Middle frontal gyrus (tissue), 1 donor: ENCODE measurements around the gene LYPD3.
A peak's percentile ranks its signal among the peaks of the same experiment; 100 is the strongest.
"Not testable (repeated sequence)": the region's sequence is repeated elsewhere in the genome, so short reads cannot be mapped to it uniquely, and the experiment has no call there.

Experiments used
- DNase-seq: peaks from one replicate; pipeline ENCODE4 v3.0.0-alpha.2; 2015; ENCODE audit warnings: low spot score; ENCODE audit errors: extremely low spot score

Gene LYPD3

DNA sequence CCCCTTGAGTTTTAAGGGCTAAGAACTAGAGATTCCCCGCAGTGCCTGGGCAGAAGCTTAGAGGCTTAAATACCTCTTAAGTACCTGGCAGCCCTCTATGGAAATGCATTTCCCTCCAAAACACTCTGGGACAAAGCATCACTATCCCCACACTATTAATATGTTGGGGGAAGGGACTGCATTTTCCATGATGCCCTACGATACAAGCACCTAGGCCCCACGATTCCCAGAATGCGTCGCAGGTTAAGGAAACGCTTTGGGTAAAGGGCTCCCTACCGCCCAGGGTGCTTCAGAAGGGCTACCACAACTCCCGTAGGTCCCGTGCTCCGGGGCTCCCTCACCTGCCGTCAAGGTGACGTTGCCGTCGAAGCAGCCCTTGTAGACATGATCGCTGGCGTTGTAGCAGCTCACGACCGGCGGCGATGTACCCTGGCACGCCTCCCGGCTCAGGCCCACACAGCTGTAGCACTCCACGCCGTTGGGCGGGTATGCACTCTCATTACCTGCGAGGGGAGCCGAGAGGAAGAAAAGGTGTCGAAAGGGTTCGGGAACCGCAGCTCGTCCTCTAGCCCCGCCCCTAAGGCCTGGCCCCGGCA lies 2.5 kb downstream of the LYPD3 start:
- DNase-seq = no peak

DNA sequence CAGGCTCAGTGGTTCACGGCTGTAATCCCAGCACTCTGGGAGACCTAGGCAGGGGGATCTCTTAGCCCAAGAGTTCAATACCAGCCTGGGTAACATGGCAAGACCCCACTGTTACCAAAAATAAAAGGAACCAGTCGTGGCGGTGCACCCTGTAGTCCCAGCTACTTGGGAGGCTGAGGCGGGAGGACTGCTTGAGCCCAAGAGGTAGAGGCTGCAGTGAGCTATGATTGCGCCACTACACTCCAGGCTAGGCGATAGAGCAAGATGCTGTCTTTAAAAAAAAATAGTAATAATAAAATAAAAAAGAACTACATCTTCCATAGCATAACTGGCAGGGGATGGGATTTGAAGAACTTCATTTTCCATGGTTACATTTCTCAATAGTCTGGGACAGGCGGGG lies 3.0 kb downstream of the LYPD3 start:
- no peak for DNase-seq

DNA sequence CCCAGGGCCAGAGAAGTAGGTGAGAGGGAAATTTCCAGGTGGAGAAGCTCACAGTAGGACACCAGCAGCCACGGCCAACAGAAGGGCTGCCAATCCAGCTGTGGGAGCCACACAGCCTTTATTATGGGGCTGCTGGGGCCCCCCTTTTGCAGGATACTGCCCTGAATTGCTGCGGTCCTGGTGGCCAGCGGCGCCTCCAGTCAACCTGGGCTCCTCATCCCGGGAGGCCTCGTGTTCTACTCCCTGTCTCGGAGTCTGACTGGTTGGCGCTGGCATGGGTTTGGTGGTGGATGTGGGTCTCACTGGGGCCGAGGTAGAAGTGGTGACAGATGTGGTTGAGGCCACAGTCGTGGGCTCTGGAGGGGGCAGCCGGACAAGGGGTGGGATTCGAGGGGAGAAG lies 4.1 kb downstream of the LYPD3 start:
- no peak for DNase-seq

DNA sequence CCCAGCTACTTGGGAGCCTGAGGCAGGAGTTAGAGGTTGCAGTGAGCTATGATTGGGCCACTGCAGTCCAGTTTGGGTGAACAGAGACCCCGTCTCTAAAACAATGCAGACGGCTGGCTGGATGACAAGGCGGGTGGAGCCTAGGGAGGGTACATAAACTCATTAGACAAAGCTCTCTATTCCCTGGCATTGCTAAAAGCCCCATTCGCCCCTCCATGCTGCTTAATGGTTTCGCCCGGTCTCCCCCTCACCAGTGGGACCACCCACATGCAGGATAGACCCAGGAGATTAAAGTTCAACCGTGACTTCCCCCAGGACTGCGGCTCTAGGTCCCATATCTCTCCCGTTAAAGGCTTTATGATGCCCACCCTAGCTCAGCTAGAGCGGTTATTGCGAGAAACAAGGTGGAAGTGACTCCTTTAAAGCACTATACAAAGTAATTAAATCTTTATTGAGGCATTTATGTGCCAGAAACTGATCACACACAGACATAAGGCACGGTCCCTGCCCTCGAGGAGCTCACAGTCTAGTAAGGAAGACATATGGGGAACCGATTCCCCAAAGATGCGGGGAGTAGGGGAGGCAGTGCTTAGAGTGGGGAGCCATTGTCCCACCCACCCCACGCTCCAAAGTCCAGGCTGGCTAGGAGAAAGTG lies 4.9 kb downstream of the LYPD3 start:
- DNase-seq = no peak

DNA sequence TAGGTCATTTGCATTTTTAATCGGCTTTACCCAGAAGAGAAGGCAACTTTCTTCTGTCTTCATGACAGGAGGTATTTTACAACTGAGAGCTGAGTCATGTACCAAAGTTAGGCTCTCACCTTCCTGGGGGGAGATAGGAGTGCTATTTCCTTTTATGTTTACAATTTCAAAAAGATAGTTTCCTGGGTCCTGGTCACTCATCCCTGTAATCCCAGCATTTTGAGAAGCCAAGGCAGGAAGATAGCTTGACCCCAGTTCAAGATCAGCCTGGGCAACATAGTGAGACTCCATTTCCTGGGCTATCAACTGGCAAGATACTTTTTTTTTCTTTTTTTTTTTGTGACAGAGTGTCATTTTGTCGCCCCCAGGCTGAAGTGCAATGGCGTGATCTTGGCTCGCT lies 7.6 kb downstream of the LYPD3 start:
- DNase-seq = no peak

DNA sequence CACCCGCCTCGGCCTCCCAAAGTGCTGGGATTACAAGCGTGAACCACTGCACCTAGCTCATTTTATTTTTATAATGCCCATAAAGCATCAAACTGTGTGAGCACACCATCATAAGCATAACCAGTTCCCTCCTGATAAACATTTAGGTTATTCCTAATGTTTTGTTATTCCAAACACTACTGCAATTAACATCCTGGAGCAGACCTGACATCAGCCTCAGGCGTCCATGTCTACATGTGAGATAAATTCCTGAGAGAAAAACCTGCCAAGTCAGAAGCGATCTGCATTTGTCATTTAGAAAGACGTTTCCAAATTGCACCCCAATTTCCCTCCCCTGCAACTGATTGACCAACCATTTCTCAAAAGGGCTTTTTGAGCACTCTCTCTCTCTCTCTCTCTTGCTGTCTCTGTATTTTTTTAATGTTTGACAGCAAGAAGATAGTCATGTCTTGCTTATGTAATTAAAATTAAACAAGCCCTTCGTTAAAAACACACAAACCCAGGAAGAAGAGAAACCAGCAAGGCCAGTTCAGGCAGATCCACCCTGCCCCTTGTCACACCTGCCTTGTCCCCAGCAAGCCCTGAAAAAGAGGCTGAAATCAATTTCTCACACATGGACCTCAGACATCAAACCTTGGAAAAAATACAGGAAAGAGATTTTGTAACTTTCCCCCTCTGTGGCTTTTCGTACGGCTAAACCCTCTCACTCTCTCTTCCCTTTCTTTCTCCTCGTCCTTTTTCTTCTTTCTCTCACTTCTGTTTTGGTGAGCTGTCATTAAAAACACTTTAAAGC lies 9.9 kb downstream of the LYPD3 start:
- no peak for DNase-seq

DNA sequence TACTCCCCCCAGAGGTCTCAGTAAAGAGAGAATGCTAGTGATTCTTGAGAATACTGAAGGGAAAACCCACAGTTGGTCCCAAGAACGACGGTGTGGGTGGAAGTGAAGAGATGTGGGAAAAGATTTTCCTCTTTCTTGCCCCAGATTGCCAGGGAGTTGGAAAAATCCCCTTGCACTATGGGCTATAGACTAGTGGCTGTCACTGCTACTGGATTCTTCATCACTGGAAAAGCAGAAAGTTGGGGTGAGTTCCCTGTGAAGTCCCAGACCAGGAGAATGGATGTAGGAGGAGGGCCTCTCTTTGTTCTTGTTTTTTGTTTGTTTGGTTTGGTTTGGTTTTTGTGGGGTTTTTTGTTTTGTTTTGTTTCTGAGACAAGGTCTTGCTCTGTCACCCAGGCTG lies 11.4 kb downstream of the LYPD3 start:
- DNase-seq = no peak

DNA sequence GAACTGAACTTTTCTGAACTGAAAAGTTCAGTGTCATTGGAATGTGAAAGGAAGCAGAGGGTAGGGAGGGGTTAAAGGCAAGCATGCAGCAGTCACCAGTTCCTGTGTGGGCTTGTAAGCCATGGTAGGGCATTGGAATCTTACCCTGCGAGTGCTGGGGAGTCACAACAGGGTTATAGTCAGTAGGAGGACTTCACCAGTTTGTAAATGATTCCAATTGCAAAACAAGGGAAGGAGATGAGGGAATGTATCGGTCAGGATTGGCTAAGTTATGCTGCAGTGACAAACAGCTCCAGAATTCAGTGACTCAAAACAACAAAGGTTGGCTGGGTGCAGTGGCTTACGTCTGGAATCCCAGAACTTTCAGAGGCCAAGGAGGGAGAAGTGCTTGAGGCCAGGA lies 12.8 kb downstream of the LYPD3 start:
- no peak for DNase-seq

DNA sequence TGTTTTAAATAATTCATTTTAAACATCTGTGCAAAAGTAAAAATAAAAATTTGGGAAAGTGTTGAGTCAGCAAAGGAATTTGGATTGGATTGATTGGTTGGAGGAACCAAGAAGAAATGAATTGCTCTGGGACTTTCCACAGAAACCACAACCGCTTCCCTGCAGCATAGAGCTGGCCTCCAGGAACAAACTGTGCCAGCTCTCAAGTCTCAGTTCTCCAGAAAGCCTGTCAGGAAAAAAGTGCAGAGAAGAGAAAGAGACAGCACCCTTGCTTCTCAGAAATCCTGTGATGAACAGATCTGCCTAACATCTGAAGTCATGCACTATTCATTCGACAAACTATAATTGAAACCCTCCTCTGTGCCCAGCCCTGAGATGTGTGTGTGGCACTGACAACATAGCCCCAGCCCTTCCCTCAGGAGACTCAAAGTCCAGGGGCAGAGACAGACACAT lies 14.8 kb downstream of the LYPD3 start:
- no peak for DNase-seq

DNA sequence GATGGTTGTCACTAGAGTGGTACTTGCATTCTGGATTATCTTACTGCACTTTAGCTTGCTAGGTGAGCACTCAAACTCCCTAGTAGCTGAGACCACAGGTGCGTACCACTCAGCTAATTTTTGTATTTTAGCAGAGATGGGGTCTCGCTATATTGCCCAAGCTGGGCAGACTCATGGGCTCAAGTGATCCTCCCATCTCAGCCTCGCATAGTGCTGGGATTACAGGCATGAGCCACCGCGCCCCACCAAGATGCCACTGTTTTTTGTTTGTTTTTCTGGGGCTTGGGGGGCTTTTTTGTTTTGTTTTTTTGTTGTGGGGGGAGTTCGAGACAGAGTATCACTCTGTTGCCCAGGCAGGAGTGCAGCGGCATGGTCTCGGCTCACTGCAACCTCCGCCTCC lies 17.8 kb downstream of the LYPD3 start:
- DNase-seq = no peak

DNA sequence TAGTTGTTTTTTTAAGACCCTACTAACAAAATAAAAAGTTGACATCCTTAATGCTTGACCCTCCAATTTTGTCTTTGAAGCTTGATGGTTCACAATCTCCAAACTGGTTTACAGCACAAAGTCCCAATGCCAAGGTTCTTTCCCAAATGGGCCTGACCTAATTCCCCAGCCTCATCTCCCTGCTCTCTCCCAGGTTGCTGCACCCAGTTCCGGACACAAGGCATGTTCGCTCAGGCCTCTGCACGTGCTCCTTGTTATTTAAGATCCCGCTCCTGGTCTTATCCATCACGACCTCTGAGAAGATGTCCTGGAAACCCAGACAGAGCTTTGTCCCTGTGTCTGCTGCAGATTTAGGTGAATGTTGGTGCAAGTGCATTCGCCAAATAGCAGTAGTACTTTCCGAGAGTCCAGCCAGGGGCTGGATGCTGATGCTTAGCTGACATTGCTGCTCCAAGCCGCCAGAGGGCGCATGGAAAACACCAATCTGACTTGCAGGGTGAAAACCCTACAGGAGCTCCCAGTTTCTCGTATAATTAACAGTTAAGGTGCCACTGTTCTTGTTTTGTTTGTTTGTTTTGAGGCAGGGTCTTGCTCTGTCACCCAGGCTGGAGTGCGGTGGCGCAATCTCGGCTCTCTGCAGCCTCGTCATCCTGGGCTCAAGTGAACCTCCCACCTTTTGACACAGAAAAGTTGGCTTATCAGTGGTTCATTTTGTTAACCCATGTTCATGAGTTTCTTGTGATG lies 18.5 kb downstream of the LYPD3 start:
- DNase-seq = peak; percentile 55

DNA sequence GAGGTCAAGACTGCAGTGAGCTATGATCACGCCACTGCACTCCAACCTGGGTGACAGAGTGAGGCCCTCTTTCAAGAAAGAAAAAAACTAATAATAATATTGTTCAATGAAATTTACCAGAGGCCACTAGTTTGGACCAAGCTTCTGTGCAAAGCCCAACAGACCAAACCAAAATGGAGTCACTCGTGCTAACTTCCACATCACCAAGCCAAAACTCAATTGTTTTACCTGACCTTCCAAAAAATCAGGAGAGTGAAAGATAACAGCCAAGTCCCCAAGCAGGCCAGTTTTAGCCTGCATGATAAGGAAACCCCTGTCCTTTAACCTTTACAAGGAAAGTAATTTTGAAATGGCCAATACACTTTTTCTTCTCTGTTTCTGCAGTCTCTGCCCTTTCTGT lies 20.0 kb downstream of the LYPD3 start:
- DNase-seq = no peak

DNA sequence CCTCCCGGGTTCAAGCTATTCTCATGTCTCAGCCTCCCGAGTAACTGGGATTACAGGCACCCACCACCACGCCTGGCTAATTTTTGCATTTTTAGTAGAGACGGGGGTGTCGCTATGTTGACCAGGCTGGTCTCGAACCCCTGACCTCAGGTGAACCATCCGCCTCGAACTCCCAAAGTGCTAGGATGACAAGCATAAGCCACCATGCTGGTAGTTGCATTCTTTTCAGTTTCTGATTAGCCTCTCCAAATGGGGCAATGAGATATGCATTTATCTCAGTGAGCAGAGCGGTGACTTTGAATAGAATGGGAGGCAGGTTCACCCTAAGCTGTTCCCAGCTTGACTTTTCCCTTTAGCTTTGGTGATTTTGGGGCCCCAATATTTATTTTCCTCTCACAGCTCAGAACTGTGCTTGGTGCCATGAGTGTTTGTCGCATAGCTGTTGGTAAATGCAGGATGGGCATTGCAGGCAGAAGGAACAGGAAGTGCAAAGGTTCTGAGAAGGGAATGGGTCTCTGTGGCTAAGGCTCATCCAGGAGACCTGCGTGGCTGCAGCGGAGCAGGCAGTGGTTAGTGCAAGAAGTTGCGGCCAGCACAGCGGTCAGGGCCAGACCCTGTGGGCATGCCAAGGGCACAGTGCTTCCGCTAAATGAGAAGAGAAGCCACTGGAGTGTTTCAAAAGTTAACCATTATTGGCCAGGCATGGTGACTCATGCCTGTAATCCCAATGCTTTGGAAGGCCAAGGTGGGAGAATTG lies 20.7 kb downstream of the LYPD3 start:
- DNase-seq = no peak

DNA sequence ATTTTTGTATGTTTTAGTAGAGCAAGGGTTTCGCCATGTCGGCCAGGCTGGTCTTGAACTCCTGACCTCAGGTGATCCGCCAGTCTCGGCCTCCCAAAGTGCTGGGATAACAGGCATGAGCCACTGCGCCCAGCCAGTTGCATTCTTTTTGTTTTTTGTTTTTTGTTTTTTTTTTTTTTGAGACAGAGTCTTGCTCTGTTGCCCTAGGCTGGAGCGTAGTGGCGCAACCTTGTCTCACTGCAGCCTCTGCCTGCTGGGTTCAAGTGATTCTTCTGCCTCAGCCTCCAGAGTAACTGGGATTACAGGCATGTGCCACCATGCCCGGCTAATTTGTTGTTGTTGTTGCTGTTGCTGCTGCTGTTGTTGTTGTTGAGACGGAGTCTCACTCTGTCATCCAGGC lies 21.3 kb downstream of the LYPD3 start:
- not testable (repeated sequence) for DNase-seq

DNA sequence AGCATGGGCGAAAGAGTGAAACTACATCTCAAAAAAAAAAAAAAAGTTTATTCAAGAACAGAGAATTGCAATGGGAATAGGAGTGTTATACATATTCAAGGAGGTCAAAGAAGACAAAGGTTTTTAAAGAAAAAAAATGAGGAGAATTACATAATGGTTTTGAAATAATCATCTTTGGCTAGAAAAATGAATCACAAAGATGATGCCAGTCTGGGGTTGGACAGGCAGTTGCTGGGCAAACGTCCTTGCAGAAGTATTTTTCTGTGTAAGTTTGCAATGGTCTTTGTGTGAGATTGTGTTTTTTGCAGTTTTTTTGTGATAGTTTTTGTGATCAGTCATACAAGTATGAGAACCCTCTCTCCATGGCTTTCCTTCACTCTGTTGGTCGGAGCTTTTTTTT lies 23.7 kb downstream of the LYPD3 start:
- no peak for DNase-seq

DNA sequence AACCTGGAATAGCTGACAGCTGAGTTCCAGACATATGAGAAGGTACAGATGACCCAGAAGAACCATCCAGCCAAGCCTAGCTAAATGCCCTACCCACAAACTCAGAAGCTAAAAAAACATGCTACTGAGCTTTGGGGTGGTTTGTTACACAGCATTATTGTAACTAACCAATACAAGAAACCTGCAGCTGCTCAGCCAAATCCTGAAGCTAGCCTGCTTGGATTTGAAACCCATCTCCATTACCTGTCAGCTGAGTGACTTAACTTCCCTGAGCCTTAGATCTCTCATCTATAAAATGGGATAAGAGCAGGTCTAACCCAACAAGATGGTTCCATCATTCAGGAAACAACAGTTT lies 25.7 kb downstream of the LYPD3 start:
- no peak for DNase-seq

DNA sequence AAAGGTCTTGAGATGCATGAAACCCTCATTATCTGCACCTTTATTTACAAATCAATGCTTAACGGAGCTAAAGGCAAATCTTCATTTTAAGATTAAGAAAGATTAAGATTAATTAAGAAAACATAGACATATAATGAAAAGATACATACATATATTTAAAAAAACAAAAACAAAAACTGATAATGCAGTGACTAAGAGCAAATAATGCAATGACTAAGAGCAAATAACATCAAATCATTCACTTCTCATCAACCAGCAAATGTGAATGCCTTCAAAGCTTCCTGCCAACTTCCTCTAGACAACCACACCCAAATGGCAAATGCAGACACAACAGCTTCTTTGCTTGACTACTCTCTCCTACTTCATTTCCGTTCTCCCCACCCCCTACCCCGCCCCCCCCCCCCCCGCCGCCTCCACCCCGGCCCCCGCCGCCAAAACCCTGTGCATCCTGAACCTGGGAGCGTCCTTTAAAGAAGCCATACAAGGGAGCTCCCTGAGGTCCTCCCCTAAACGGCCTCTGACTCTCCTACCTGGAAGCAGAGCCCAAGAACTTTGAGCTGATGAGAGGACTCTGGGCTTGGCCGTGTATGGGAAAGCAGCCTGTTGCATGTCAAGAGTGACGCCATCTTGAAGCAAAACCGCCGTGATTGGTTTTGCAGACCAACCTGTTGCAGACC lies 26.2 kb downstream of the LYPD3 start:
- no peak for DNase-seq

DNA sequence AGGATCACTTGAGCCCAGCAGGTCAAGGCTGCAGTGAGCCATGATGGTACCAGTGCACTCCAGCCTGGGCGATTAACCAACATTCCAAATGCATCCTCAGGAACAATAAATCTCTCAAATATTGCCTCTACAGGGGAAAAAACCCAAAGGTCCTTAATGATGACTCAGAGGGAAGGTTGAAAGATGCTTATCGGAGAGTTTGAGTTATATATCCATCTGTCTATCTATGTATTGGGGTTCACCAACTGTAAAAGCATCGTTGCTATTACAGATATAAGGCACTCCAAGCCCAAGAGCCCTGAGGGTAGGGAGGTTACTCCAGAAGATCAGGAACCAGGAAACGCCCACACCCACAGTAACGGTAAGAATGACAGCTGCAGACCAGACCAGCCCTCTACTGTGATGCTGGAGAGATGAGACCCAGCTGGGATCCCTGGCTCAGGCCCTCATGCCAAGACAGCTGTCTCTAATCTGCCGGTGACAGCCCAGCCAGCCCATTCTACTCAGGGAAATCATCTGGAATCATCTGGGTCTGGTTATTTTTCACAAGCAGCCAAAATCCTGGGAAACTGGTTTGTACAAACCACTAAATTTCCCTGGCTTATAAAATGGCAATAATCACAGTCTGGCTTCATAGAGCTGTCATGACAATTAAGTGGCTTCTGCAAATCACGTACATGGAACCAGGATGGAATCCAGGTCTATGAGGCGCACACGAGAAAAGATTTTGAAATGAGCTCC lies 26.9 kb downstream of the LYPD3 start:
- DNase-seq = no peak

DNA sequence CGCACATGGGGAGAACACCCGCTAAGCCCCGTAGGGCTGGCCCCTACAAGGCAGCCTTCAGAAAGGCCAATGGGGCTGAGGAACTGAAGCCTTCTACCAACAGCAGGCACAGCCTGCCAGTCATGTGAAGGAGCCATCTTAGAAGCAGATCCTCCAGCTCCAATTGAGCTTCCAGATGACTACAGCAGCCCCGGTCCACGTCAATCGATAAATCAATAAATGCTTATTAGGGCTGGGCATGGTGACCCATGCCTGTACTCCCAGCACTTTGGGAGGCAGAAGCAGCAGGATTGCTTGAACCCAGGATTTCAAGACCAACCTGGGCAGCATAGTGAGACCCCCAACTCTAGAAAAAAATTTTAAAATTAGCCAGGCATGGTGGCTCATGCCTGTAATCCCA lies 27.7 kb downstream of the LYPD3 start:
- DNase-seq = no peak

DNA sequence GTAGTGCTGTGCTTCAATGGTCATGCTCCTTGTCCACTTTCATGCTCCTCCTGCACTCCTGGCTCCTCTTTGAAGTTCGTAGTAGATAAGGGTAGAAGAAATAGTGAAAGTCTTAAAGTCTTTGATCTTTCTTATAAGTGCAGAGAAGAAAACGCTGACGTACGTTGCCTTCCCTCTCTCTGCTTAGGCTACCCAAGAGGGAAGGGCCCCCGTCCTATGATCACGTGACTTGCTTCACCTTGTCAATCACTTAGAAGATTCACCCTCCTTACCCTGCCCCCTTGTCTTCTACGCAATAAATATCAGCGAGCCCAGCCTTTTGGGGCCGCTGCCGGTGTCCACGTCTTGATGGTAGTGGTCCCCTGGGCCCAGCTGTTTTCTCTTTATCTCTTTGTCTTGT lies 28.1 kb downstream of the LYPD3 start:
- DNase-seq = not testable (repeated sequence)
